ENCODE results near the gene USH1C. TPM values are rescaled to one million over a fixed set of nuclear protein-coding genes. Genes with fewer than 3 reads are reported as not detected.

USH1C gene
- total RNA-seq, 1 donor from 2014 or later, result not detected

DNA sequence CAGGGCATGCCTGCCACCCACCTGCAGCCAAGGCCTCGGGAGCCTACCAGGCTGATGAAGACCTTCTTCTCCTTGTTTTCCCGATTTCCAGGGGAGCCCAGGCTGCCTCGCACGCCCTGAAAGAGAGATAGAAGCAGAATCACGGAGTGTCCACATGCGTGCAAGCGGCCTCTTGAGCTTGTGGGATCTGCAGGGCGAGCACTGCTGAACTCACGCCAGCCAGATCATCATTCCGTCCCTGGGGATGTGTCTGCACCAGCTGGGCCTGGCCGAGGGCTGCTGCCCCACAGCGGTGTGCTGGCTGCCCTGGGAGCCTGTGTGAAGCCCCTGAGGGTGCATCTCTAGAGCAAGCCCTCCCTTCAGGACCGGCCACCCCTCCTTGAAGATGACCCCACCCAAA lies 17.9 kb downstream of the USH1C start:
- TF ChIP-seq, protein P1, sequence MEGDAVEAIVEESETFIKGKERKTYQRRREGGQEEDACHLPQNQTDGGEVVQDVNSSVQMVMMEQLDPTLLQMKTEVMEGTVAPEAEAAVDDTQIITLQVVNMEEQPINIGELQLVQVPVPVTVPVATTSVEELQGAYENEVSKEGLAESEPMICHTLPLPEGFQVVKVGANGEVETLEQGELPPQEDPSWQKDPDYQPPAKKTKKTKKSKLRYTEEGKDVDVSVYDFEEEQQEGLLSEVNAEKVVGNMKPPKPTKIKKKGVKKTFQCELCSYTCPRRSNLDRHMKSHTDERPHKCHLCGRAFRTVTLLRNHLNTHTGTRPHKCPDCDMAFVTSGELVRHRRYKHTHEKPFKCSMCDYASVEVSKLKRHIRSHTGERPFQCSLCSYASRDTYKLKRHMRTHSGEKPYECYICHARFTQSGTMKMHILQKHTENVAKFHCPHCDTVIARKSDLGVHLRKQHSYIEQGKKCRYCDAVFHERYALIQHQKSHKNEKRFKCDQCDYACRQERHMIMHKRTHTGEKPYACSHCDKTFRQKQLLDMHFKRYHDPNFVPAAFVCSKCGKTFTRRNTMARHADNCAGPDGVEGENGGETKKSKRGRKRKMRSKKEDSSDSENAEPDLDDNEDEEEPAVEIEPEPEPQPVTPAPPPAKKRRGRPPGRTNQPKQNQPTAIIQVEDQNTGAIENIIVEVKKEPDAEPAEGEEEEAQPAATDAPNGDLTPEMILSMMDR (conservative IDR thresholded peaks at IDR 0.05), result no peak
- Mint-ChIP-seq H3K9me3 (no peaks in the 10 kb centered on the region), H3K27me3 (ENCODE audit: low read depth) (peaks cover 33% of the 10 kb centered on the region), H3K4me1 (peaks cover 12% of the 10 kb centered on the region), H3K36me3 (ENCODE audit: low read depth) (no peaks in the 10 kb centered on the region), H3K4me3 (no peak overlapping the region), H3K27ac (ENCODE audit: unreplicated experiment) (no peak overlapping the region)
- DNase-seq (ENCODE audit: low read depth, low spot score), result no peak

DNA sequence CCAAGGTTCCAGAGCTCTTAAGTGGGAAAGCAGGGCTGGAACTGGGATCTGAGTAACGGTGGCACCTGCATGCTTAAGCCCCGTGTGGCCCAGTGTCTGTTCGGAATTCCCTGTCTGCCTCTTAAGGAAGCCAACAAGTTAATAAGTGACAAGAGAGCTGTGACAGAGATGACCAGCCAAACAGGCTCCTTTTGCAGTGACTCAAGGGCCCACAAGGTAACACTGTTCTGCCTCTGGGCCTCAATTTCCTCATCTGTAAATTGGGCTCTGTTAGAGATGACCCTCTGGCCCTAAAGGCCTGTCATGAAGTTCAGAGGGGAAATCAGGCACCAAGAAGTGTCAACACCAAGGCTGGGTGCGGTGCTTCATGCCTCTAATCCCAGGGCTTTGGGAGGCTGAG lies 18.6 kb downstream of the USH1C start:
- TF ChIP-seq, protein P1 (conservative IDR thresholded peaks at IDR 0.05), result no peak
- Mint-ChIP-seq H3K27ac (ENCODE audit: unreplicated experiment) (no peak overlapping the region), H3K27me3 (ENCODE audit: low read depth) (peaks cover 41% of the 10 kb centered on the region), H3K4me1 (peaks cover 12% of the 10 kb centered on the region), H3K36me3 (ENCODE audit: low read depth) (no peaks in the 10 kb centered on the region), H3K4me3 (no peak overlapping the region), H3K9me3 (no peaks in the 10 kb centered on the region)
- no peak for DNase-seq (ENCODE audit: low read depth, low spot score)

DNA sequence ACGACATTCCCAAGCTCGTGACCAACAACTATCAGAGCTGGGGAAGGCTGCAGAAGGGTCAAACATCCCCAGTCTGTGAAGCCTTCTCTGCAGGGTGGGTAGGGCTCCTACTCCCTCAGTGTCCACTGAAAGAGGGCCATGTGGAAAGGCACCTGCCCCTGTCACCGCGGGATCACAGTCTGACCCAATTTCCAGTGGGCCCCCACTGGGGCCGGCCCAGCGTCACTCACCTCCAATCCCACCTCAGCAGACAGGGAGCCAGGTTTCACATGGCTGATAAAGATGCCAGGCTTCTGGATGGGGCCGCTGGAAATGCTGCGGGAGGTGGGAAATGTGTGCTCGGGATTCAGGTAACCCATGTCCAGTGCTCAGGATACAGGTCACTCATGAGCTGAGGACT lies 20.0 kb downstream of the USH1C start:
- Mint-ChIP-seq H3K4me1 (peaks cover 5% of the 10 kb centered on the region), H3K4me3 (no peak overlapping the region), H3K9me3 (no peaks in the 10 kb centered on the region), H3K36me3 (ENCODE audit: low read depth) (no peaks in the 10 kb centered on the region), H3K27ac (ENCODE audit: unreplicated experiment) (no peak overlapping the region), H3K27me3 (ENCODE audit: low read depth) (peaks cover 47% of the 10 kb centered on the region)
- TF ChIP-seq, protein P1 (conservative IDR thresholded peaks at IDR 0.05), result no peak
- no peak for DNase-seq (ENCODE audit: low read depth, low spot score)

DNA sequence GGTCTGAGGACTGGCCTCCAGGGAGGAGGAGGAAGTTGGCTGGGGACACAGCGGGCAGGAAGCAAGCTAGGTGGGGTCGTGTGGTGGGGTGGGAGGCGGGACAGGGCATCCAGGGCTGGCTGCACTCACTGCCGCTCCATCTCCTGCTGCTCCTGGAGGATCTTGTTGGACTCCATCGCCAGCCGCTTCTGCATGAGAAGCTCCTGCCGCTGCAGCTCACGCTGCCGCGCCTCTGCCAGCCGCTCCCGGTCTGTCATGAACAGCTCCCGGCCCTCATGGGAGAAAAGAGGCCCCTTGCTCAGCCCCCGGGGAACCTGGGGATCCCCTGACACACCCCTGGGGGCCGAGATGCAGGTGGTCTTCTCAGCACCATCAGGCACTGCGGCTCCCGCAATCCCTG lies 21.6 kb downstream of the USH1C start:
- Mint-ChIP-seq H3K27ac (ENCODE audit: unreplicated experiment) (no peak overlapping the region), H3K27me3 (ENCODE audit: low read depth) (peaks cover 52% of the 10 kb centered on the region), H3K4me1 (no peaks in the 10 kb centered on the region), H3K36me3 (ENCODE audit: low read depth) (no peaks in the 10 kb centered on the region), H3K4me3 (no peak overlapping the region), H3K9me3 (no peaks in the 10 kb centered on the region)
- TF ChIP-seq, protein P1 (conservative IDR thresholded peaks at IDR 0.05), result no peak
- DNase-seq (ENCODE audit: low read depth, low spot score), result no peak

DNA sequence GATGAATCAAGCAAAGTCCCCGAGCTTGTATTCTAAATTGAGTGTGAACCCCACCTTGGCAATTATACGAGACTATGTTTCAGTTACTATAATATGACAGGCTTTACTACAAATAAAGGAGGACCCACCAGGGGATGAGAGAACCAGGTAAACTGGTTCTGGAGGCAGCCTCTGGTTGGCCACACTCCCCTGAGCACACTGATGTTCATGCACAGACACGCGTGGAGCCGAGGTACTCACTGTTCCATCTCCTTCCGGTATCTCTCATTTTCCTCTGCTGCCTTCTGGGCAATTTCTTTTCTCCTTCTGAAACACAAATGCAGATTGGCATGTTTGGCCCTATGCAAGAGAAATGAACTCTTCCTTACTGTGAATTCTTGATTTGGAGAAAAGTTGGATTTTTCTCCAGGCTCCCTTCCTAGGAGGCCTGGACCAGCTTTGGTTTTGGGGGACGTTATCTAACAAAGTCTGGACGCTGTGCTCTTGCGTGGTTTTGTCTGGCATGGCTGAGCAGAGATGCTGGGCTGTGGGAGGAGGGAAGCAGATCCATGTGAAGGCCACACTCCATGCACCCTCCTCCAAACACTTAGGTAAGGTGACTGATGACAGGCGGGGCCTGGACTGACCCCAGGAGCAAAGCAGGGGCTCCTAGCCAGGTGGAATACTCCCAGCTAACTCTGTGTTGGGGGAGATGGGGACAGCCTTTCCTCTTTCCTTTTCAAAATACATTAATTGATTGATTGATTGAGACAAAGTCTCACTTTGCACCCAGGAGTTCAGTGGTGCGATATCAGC lies 22.9 kb downstream of the USH1C start:
- H3K27me3 Mint-ChIP-seq (ENCODE audit: low read depth), result peaks cover 65% of the 10 kb centered on the region
- H3K4me1 Mint-ChIP-seq, result peaks cover 6% of the 10 kb centered on the region
- DNase-seq (ENCODE audit: low read depth, low spot score), result no peak
- H3K9me3 Mint-ChIP-seq, result no peaks in the 10 kb centered on the region
- H3K4me3 Mint-ChIP-seq, result no peak overlapping the region
- H3K36me3 Mint-ChIP-seq (ENCODE audit: low read depth), result no peaks in the 10 kb centered on the region
- no peak overlapping the region for H3K27ac Mint-ChIP-seq (ENCODE audit: unreplicated experiment)
- TF ChIP-seq, protein P1 (conservative IDR thresholded peaks at IDR 0.05), result no peak
